Measurements from ENCODE around the gene RFTN1.

Gene RFTN1

GRCh38 chr3:16432714-16433113, 80.8 kb downstream of the RFTN1 start:
- no peak for DNase-seq (ENCODE audit: low read depth)

- DNase-seq (ENCODE audit: low read depth), result no peak
Measured at GRCh38 chr3:16430717-16431630, 82.5 kb downstream of the RFTN1 start.

- DNase-seq (ENCODE audit: low read depth), result no peak
Measured at GRCh38 chr3:16429086-16429485, 84.4 kb downstream of the RFTN1 start.

- no peak for DNase-seq (ENCODE audit: low read depth)
Measured at GRCh38 chr3:16428612-16429011, 84.9 kb downstream of the RFTN1 start.

- DNase-seq (ENCODE audit: low read depth), result peak; percentile 85
Measured at GRCh38 chr3:16427103-16427965, 86.2 kb downstream of the RFTN1 start.

- no peak for DNase-seq (ENCODE audit: low read depth)
Measured at GRCh38 chr3:16426665-16427064, 86.8 kb downstream of the RFTN1 start.

- no peak for DNase-seq (ENCODE audit: low read depth)
Measured at GRCh38 chr3:16426029-16426400, 87.5 kb downstream of the RFTN1 start.

- no peak for DNase-seq (ENCODE audit: low read depth)
Measured at GRCh38 chr3:16425398-16426028, 88.0 kb downstream of the RFTN1 start.

GRCh38 chr3:16423947-16424673, 89.4 kb downstream of the RFTN1 start:
- no peak for DNase-seq (ENCODE audit: low read depth)

- DNase-seq (ENCODE audit: low read depth), result no peak
Measured at GRCh38 chr3:16423298-16423697, 90.2 kb downstream of the RFTN1 start.

GRCh38 chr3:16419640-16420241, 93.8 kb downstream of the RFTN1 start:
- DNase-seq (ENCODE audit: low read depth), result no peak

- DNase-seq (ENCODE audit: low read depth), result no peak
Measured at GRCh38 chr3:16417945-16418739, 95.4 kb downstream of the RFTN1 start.

- no peak for DNase-seq (ENCODE audit: low read depth)
Measured at GRCh38 chr3:16415911-16416476, 97.5 kb downstream of the RFTN1 start.

- DNase-seq (ENCODE audit: low read depth), result no peak
Measured at GRCh38 chr3:16413321-16413720, 100.2 kb downstream of the RFTN1 start.

GRCh38 chr3:16412192-16412800, 101.2 kb downstream of the RFTN1 start:
- no peak for DNase-seq (ENCODE audit: low read depth)

GRCh38 chr3:16411441-16411840, 102.1 kb downstream of the RFTN1 start:
- DNase-seq (ENCODE audit: low read depth), result no peak

GRCh38 chr3:16410659-16411058, 102.8 kb downstream of the RFTN1 start:
- no peak for DNase-seq (ENCODE audit: low read depth)

GRCh38 chr3:16409032-16409431, 104.5 kb downstream of the RFTN1 start:
- DNase-seq (ENCODE audit: low read depth), result no peak

- DNase-seq (ENCODE audit: low read depth), result no peak
Measured at GRCh38 chr3:16407366-16407765, 106.1 kb downstream of the RFTN1 start.

GRCh38 chr3:16406579-16406978, 106.9 kb downstream of the RFTN1 start:
- no peak for DNase-seq (ENCODE audit: low read depth)

Data from GM04503 (cell line).